Astrocyte of the spinal cord (primary cell): ENCODE measurements around the gene SMLR1.
A peak's percentile ranks its signal among the peaks of the same experiment; 100 is the strongest.
"Not testable (repeated sequence)": the region's sequence is repeated elsewhere in the genome, so short reads cannot be mapped to it uniquely, and the experiment has no call there.

Experiments used
- DNase-seq: peaks from one replicate; pipeline ENCODE4 v3.0.0; 2011; ENCODE audit warnings: low read depth, low spot score
- H3K4me3 ChIP-seq: 2 replicates; pipeline ENCODE4 v1.5.1; 2011; ENCODE audit warnings: low read depth, mild to moderate bottlenecking, low read length, moderate library complexity
- in situ Hi-C: cut with HindIII; loops from 2 replicates; pipeline ENCODE4 v1.10.0; 2017; ENCODE audit warnings: low sequenced_read_pairs
- TF ChIP-seq, protein P1 (sequence below): IDR thresholded peaks from 2 replicates; pipeline ENCODE4 v1.5.1; 2012; ENCODE audit warnings: low read depth, mild to moderate bottlenecking, low read length, inconsistent platforms

Gene SMLR1

DNA sequence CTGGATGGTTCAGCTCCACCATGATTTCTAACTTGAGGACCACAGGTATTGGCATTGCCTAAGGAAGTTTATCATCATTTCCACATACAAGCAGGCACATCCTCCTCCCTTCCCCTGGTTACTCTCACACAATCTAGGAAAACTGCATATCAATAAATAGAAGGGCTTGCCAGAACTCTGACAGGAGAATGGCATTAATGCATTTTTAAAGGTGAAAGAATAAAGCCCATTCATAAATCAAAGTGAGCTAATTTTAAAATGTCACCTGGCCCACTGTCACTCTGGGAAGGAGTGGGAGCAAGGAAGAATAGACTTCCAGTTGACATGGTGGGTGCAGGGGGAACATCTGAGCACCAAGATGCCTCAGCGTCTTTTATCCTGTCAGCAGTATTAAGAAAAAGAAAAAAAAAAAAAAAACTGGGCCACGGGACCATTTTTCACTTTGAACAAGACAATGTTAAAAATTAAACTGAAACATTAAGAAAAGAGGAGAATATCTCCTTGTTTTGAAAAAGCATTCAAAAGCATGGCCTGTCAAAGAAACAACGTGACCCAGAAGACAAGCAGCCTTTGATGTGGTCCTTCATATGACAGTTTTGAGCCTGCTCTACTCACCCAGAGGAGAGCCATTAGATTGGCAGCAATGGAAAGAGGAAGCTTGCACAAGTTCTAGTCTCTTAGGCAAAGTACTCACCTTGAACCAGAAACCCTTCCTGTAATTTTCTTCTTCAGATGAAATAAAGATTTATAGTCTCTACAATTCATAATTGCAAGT, 39.3 kb upstream of the SMLR1 start:
- TF ChIP-seq, protein P1, sequence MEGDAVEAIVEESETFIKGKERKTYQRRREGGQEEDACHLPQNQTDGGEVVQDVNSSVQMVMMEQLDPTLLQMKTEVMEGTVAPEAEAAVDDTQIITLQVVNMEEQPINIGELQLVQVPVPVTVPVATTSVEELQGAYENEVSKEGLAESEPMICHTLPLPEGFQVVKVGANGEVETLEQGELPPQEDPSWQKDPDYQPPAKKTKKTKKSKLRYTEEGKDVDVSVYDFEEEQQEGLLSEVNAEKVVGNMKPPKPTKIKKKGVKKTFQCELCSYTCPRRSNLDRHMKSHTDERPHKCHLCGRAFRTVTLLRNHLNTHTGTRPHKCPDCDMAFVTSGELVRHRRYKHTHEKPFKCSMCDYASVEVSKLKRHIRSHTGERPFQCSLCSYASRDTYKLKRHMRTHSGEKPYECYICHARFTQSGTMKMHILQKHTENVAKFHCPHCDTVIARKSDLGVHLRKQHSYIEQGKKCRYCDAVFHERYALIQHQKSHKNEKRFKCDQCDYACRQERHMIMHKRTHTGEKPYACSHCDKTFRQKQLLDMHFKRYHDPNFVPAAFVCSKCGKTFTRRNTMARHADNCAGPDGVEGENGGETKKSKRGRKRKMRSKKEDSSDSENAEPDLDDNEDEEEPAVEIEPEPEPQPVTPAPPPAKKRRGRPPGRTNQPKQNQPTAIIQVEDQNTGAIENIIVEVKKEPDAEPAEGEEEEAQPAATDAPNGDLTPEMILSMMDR: no peak
- H3K4me3 ChIP-seq: no peak overlapping the region
- DNase-seq: no peak
- in situ Hi-C loops: no loop called here

DNA sequence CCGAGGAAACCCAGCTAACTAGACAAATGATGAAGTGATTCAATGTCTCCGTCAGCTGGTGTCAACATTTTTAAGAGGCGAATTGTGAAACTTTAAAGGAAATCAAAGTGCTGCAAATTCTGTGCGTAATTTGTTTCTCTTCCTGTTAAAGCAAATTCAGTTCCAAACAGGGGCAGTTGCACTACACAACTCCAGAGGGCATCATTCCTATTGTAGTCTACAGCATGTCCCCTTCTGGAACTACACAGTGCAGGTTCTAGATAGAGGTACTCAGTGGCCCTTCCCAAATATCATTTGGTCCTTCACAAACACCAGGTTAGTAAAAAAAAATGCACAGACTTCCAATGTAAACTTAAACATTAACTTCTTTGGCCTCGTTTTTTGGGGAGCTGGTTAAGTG, 38.3 kb upstream of the SMLR1 start:
- DNase-seq: no peak
- TF ChIP-seq, protein P1: no peak
- H3K4me3 ChIP-seq: no peak overlapping the region
- in situ Hi-C loops: no loop called here

DNA sequence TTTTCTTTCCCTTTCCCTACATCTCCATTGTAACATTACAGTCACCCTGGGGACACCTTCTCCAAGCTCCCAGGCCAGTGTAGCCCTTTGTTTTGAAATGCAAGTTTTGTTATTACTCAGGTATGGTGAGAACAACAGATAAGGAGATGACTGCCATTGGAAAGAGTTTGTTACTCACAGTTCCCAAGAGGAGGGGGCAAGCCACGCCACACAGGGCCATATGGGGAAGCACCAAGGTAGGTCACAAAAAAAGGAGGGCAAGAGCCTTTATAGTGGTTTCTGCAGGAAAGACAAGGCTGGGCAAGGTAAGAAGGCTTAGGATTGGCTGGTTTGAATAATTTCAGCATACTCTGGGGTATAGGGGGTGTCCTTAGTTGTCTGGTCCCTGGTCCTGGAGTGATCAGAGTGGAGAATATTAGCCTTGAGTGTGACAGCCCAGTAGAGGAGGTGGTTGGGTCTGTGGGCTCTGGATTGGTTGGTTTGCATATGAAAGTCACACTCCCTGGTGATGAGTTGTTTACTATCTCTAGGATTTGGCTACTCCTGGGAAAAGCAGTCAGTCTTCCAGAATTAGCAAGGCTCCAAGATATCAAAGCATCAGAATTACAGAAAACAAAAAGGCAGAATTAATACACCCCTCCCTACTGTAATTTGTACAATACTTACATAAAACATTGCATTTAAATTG, 33.1 kb upstream of the SMLR1 start:
- no peak overlapping the region for H3K4me3 ChIP-seq
- no peak for DNase-seq
- in situ Hi-C loops: no loop called here
- TF ChIP-seq, protein P1: no peak

DNA sequence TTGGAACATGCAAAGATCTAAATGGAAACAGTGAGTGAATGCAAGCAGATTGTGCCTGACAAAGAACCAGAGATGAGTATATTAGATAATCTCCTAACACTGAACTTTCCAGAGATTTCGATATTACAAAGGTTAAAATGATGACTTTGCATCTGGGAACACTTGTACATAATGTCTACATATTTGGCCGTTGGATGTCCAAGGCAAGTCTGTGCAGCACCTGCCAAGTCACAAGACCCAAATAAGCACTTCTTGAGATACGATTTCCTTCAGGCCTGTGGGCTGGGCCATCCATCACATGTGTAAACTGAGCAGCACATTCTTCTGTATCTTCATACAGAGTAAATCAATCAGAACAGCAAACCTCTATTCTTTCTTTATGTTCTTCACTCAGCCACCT, 32.5 kb upstream of the SMLR1 start:
- in situ Hi-C loops: no loop called here
- no peak for DNase-seq
- TF ChIP-seq, protein P1: no peak
- no peak overlapping the region for H3K4me3 ChIP-seq

DNA sequence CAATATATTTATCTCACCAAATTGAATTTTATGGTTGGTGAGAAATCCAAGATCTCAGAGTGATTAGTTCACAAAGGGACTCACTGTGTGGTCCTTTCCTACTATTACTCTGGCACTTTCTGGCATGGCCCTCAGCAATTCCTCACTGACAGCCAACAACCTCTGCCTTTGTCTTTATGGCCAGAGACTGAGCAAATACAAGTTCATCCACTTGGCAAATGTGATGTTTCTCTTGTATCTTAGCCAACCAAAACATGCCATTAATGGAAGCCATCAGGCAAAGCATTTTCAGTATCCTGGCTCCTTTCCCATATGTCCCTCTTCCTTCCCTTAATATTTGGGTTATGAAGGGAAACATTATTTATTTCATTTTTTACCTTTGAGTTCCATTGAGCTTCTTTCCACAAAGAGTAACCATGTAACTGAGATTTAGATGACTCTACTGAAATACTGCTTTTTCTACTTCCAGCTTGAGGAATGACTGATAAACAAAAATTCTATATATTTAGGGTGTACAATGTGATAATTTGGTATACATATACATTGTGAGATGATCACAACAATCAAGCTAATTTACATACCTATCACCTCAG, 30.8 kb upstream of the SMLR1 start:
- peak; percentile 80 for DNase-seq
- in situ Hi-C loops: no loop called here
- TF ChIP-seq, protein P1: no peak
- no peak overlapping the region for H3K4me3 ChIP-seq

DNA sequence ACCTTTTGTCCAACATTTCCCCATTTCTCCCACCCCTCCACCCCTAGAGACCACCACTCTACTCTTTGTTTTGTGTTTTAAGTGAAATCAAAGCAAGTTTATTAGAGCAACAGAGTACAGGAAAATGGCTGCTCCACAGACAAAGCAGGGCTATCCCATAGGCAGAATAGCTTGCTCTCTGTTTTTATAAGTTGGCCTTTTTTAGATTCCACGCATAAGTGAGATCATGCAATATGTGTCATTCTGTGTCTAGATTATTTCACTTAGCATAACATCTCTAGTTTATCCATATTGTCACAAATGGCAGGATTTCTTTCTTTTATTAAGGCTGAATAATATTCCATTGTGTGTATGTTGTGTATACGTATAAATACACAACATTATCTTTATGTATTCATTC, 30.1 kb upstream of the SMLR1 start:
- in situ Hi-C loops: no loop called here

DNA sequence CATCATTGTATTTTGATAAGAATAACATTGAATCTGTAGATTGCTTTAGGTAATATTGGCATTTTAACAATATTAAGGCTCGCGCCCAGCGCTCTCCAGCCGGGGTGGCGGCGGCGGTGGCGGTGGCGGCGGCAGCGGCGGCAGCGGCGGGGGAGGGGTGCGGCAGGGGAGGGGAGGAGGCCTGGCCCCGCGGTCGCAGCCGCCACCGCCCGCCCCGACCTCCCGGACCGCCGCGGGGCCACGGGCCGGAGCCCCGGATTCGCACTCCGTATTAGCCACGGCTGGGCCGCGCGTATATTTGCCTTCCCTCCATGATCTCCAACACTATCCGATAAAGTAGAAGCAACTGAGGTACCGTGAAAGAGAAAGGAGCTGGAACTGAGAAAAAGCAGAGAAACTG, 25.8 kb upstream of the SMLR1 start:
- DNase-seq, H3K4me3 ChIP-seq, in situ Hi-C loops: not testable (repeated sequence)

More for the DNA sequence above, 30.1 kb upstream of the SMLR1 start:
- H3K4me3 ChIP-seq: no peak overlapping the region
- TF ChIP-seq, protein P1: no peak
- no peak for DNase-seq
